GM12878 (cell line): ENCODE results near the gene VPS18. TPM values are rescaled to one million over a fixed set of nuclear protein-coding genes. Genes with fewer than 3 reads are reported as not detected.

Experiments
- CREB1 ChIP-seq: IDR thresholded peaks from 2 replicates; pipeline ENCODE4 v1.6.1; 2012; ENCODE audit warnings: low read depth, mild to moderate bottlenecking, inconsistent platforms
- DPF2 ChIP-seq: fragments of 450-650 bp; IDR thresholded peaks from 2 replicates; pipeline ENCODE4 v1.6.1; 2017; ENCODE audit warnings: mild to moderate bottlenecking
- E2F4 ChIP-seq: IDR thresholded peaks from 2 replicates; pipeline ENCODE4 v1.6.1; 2012; ENCODE audit warnings: low read depth, low read length, improper control_type of control experiment
- FOS ChIP-seq: IDR thresholded peaks from 3 replicates; pipeline ENCODE4 v1.6.1; 2011; ENCODE audit warnings: borderline replicate concordance; ENCODE audit not compliant: insufficient read length; ENCODE audit errors: extremely low read depth
- HCFC1 ChIP-seq: fragments of 150-350 bp; IDR thresholded peaks from 2 replicates; pipeline ENCODE4 v1.6.1; 2014; ENCODE audit warnings: low read length
- HDGF ChIP-seq: fragments of 450-650 bp; IDR thresholded peaks from 2 replicates; pipeline ENCODE4 v1.6.1; 2016; ENCODE audit warnings: antibody characterized with exemption
- IKZF1 ChIP-seq: fragments of 450-650 bp; conservative IDR thresholded peaks from 2 replicates; pipeline ENCODE4 v1.6.1; 2017; ENCODE audit warnings: antibody characterized with exemption, mild to moderate bottlenecking
- IKZF2 ChIP-seq, 2 experiments: fragments of 450-650 bp; IDR thresholded peaks; 2 replicates each; pipeline ENCODE4 v1.6.1; 2017; ENCODE audit warnings: mild to moderate bottlenecking in 2 of 2, moderate library complexity in 2 of 2
- IRF4 ChIP-seq: IDR thresholded peaks from 2 replicates; pipeline ENCODE4 v1.6.1; 2011; ENCODE audit warnings: low read depth, low read length
- JUNB ChIP-seq: IDR thresholded peaks from 2 replicates; pipeline ENCODE4 v1.6.1; 2016; ENCODE audit warnings: antibody characterized with exemption, mild to moderate bottlenecking
- LARP7 ChIP-seq: fragments of 450-650 bp; IDR thresholded peaks from 2 replicates; pipeline ENCODE4 v1.6.1; 2017; ENCODE audit warnings: mild to moderate bottlenecking
- MYC ChIP-seq: IDR thresholded peaks from 2 replicates; pipeline ENCODE4 v1.6.1; 2011; ENCODE audit warnings: mild to moderate bottlenecking, low read length, moderate library complexity, inconsistent platforms; ENCODE audit not compliant: insufficient read depth, insufficient replicate concordance, insufficient read length, severe bottlenecking
- NRF1 ChIP-seq: conservative IDR thresholded peaks from 2 replicates; pipeline ENCODE4 v1.6.1; 2011; ENCODE audit warnings: mild to moderate bottlenecking, low read depth, low read length, improper control_type of control experiment
- POLR2AphosphoS2 ChIP-seq: IDR thresholded peaks from 2 replicates; pipeline ENCODE4 v1.6.1; 2011; ENCODE audit warnings: low read depth, mild to moderate bottlenecking, low read length, improper control_type of control experiment, moderate library complexity
- SUZ12 ChIP-seq: fragments of 200-600 bp; sonication (generic); IDR thresholded peaks from one replicate; pipeline ENCODE4 v1.6.1; 2018; ENCODE audit warnings: antibody characterized with exemption, mild to moderate bottlenecking; ENCODE audit not compliant: unreplicated experiment
- YY1 ChIP-seq: IDR thresholded peaks from 2 replicates; pipeline ENCODE4 v1.6.1; 2011; ENCODE audit warnings: low read depth, mild to moderate bottlenecking, low read length
- ZSCAN29 ChIP-seq: fragments of 450-650 bp; IDR thresholded peaks from 2 replicates; pipeline ENCODE4 v1.6.1; 2017; ENCODE audit warnings: mild to moderate bottlenecking, moderate library complexity
- polyA plus RNA-seq, 11 experiments: library from polyadenylated mRNA; depleted of rRNA in 4 of 11; unstranded in 6 of 11; stranded (reverse) in 5 of 11; fragments of >200 nt; fragmentation: Nextera tagmentation in 4 of 11; fragmentation: Illumina TruSeq in 1 of 11; extraction: Ambion mirVana in 4 of 11; extraction: Trizol in 1 of 11; gene quantifications; 1 replicate in 1 of 11; 2 replicates in 10 of 11; pipeline versions ENCODE4 v1.2.1 to v1.2.3, GENCODE V29; 2011 to 2016; ENCODE audit warnings: inconsistent platforms in 2 of 11, missing spikeins in 2 of 11, low read depth in 1 of 11
- total RNA-seq, 4 experiments: library from RNA; depleted of rRNA in 3 of 4; stranded (reverse); fragments of >200 nt in 3 of 4; fragmentation: Illumina TruSeq in 1 of 4; extraction: Trizol in 1 of 4; gene quantifications; 2 replicates each; pipeline versions ENCODE4 v1.2.1 to v1.2.3, GENCODE V29; 2013 to 2021
- TF ChIP-seq, protein P1 (sequence below): IDR thresholded peaks from 2 replicates; pipeline ENCODE4 v1.6.1; 2012; ENCODE audit warnings: low read length, inconsistent platforms
- TF ChIP-seq, protein P2 (sequence below): IDR thresholded peaks from 2 replicates; pipeline ENCODE4 v1.6.1; 2012; ENCODE audit warnings: low read depth, low read length, improper control_type of control experiment
- TF ChIP-seq, protein P3 (sequence below): fragments of 450-650 bp; formaldehyde crosslinking; IDR thresholded peaks from 2 replicates; pipeline ENCODE4 v1.4.0; 2022; ENCODE audit warnings: mild to moderate bottlenecking, moderate library complexity
- TF ChIP-seq, protein P4 (sequence below): IDR thresholded peaks from 2 replicates; pipeline ENCODE4 v1.6.1; 2011; ENCODE audit warnings: borderline replicate concordance, low read depth, mild to moderate bottlenecking, moderate library complexity, mixed read lengths, low read length; ENCODE audit not compliant: insufficient read depth; ENCODE audit errors: extremely low read length
- TF ChIP-seq, protein P5 (sequence below): fragments of 450-650 bp; IDR thresholded peaks from 2 replicates; pipeline ENCODE4 v1.6.1; 2016; ENCODE audit warnings: mild to moderate bottlenecking

The VPS18 gene
- total and polyA plus RNA-seq, 10 of the 15 experiments (the other 5 are each of a cell fraction or from before 2014, with no cell fraction given): 0.71 to 20.4 (median 10.6) TPM

DNA sequence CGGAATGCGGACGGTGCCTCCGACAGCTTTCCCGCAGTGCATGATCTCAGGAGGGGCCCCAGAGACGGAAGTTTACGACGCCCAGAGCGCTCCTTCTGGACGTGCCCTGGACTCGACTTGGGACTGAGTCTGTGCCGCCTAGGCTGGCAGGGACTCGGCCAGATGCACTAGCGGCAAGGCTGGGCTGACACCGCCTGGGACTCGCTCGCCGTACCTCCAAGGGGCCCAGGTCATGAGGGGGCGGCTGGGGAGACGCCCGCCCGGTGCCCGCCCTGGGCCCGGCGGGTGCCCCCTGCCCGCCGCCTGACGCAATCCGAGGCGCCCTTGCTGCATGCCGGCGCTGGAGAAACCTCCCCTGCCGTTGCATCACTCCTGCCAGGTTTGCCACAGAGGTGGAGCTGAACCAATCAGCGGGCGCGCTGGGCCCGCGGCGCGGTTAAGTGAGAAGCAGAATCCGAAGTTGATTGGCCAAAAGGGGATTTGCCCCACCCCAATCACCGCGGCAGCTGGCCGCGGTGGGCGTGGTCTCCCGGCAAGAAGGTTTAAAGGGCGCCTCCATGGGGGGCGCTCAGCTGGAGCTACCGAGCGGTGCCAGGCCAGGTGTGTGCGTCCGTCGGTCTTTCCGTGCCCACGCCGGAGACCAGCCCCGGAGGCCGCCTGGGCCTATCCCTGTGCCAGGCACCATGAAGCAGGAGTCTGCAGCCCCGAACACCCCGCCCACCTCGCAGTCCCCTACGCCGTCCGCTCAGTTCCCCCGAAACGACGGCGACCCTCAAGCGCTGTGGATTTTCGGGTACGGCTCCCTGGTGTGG lies 58.9 kb downstream of the VPS18 start, which contains the start of gene CHAC1 (continued):
- TF ChIP-seq, protein P1, sequence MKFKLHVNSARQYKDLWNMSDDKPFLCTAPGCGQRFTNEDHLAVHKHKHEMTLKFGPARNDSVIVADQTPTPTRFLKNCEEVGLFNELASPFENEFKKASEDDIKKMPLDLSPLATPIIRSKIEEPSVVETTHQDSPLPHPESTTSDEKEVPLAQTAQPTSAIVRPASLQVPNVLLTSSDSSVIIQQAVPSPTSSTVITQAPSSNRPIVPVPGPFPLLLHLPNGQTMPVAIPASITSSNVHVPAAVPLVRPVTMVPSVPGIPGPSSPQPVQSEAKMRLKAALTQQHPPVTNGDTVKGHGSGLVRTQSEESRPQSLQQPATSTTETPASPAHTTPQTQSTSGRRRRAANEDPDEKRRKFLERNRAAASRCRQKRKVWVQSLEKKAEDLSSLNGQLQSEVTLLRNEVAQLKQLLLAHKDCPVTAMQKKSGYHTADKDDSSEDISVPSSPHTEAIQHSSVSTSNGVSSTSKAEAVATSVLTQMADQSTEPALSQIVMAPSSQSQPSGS: no peak
- TF ChIP-seq LARP7 (0 out of 2 replicates have a peak, but pooled peaks have one; percentile 32), MYC (no peak), HDGF (no peak), HCFC1 (no peak), JUNB (no peak), IKZF1 (peak; percentile 40; the same call in 1 of the 2 replicates), NRF1 (no peak), SUZ12 (no peak), FOS (peak; percentile 6), DPF2 (0 out of 2 replicates have a peak, but pooled peaks have one; percentile 33), ZSCAN29 (no peak), POLR2AphosphoS2 (no peak), IRF4 (no peak), YY1 (no peak), CREB1 (peak; percentile 66; the same call in 1 of the 2 replicates), E2F4 (peak; percentile 74), IKZF2 (IDR thresholded peaks at IDR 0.05) (no peak)
- TF ChIP-seq, protein P2, sequence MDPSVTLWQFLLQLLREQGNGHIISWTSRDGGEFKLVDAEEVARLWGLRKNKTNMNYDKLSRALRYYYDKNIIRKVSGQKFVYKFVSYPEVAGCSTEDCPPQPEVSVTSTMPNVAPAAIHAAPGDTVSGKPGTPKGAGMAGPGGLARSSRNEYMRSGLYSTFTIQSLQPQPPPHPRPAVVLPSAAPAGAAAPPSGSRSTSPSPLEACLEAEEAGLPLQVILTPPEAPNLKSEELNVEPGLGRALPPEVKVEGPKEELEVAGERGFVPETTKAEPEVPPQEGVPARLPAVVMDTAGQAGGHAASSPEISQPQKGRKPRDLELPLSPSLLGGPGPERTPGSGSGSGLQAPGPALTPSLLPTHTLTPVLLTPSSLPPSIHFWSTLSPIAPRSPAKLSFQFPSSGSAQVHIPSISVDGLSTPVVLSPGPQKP: no peak
- TF ChIP-seq, protein P3, sequence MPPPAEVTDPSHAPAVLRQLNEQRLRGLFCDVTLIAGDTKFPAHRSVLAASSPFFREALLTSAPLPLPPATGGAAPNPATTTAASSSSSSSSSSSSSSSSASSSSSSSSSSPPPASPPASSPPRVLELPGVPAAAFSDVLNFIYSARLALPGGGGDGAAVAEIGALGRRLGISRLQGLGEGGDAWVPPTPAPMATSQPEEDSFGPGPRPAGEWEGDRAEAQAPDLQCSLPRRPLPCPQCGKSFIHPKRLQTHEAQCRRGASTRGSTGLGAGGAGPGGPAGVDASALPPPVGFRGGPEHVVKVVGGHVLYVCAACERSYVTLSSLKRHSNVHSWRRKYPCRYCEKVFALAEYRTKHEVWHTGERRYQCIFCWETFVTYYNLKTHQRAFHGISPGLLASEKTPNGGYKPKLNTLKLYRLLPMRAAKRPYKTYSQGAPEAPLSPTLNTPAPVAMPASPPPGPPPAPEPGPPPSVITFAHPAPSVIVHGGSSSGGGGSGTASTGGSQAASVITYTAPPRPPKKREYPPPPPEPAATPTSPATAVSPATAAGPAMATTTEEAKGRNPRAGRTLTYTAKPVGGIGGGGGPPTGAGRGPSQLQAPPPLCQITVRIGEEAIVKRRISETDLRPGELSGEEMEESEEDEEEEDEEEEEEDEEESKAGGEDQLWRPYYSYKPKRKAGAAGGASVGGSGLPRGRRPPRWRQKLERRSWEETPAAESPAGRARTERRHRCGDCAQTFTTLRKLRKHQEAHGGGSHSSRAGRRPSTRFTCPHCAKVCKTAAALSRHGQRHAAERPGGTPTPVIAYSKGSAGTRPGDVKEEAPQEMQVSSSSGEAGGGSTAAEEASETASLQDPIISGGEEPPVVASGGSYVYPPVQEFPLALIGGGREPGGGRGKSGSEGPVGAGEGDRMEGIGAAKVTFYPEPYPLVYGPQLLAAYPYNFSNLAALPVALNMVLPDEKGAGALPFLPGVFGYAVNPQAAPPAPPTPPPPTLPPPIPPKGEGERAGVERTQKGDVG (CRISPR knock-in tag): no peak
- TF ChIP-seq, protein P4, sequence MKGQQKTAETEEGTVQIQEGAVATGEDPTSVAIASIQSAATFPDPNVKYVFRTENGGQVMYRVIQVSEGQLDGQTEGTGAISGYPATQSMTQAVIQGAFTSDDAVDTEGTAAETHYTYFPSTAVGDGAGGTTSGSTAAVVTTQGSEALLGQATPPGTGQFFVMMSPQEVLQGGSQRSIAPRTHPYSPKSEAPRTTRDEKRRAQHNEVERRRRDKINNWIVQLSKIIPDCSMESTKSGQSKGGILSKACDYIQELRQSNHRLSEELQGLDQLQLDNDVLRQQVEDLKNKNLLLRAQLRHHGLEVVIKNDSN: no peak
- TF ChIP-seq, protein P5, sequence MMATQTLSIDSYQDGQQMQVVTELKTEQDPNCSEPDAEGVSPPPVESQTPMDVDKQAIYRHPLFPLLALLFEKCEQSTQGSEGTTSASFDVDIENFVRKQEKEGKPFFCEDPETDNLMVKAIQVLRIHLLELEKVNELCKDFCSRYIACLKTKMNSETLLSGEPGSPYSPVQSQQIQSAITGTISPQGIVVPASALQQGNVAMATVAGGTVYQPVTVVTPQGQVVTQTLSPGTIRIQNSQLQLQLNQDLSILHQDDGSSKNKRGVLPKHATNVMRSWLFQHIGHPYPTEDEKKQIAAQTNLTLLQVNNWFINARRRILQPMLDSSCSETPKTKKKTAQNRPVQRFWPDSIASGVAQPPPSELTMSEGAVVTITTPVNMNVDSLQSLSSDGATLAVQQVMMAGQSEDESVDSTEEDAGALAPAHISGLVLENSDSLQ: peak; percentile 78
